Measurements from ENCODE around the gene PLEKHA4.
"Not testable (repeated sequence)": the region's sequence is repeated elsewhere in the genome, so short reads cannot be mapped to it uniquely, and the experiment has no call there.

Gene PLEKHA4

GRCh38 chr19:48806818-48807589, 61.4 kb downstream of the PLEKHA4 start:
- H3K9me3 Mint-ChIP-seq, result no peaks in the 10 kb centered on the region
- H3K36me3 Mint-ChIP-seq, result peaks cover 9% of the 10 kb centered on the region
- ATAC-seq, result peak; percentile 59
- no peak overlapping the region for H3K27ac Mint-ChIP-seq
- H3K4me3 Mint-ChIP-seq, result no peak overlapping the region
- peaks cover 34% of the 10 kb centered on the region for H3K4me1 Mint-ChIP-seq
- peak in 1 of 2 donors; percentile 64 for DNase-seq (ENCODE audit: low spot score in 2 of 2)

GRCh38 chr19:48806518-48806817, 61.9 kb downstream of the PLEKHA4 start:
- Mint-ChIP-seq H3K4me3 (no peak overlapping the region), H3K4me1 (peaks cover 33% of the 10 kb centered on the region), H3K27ac (peak overlapping the region; percentile 69), H3K36me3 (peaks cover 9% of the 10 kb centered on the region), H3K9me3 (no peaks in the 10 kb centered on the region)
- ATAC-seq (no peak), DNase-seq (ENCODE audit: low spot score in 2 of 2) (peak in 1 of 2 donors; percentile 25)

GRCh38 chr19:48805452-48805851, 63.0 kb downstream of the PLEKHA4 start:
- Mint-ChIP-seq H3K9me3 (no peaks in the 10 kb centered on the region), H3K4me3 (no peak overlapping the region), H3K36me3 (peaks cover 9% of the 10 kb centered on the region), H3K27ac (no peak overlapping the region), H3K4me1 (peaks cover 29% of the 10 kb centered on the region)
- no peak for ATAC-seq
- DNase-seq (ENCODE audit: low spot score in 2 of 2), result no peak

- Mint-ChIP-seq H3K4me1 (peaks cover 19% of the 10 kb centered on the region), H3K36me3 (peaks cover 14% of the 10 kb centered on the region), H3K9me3 (no peaks in the 10 kb centered on the region), H3K27ac (no peak overlapping the region), H3K4me3 (no peak overlapping the region)
- DNase-seq (ENCODE audit: low spot score in 2 of 2) (no peak), ATAC-seq (no peak)
Observed at GRCh38 chr19:48804496-48804895, 63.9 kb downstream of the PLEKHA4 start.

GRCh38 chr19:48802623-48803022, 65.8 kb downstream of the PLEKHA4 start:
- no peak for DNase-seq (ENCODE audit: low spot score in 2 of 2)
- Mint-ChIP-seq H3K27ac (no peak overlapping the region), H3K36me3 (peaks cover 5% of the 10 kb centered on the region), H3K9me3 (no peaks in the 10 kb centered on the region), H3K4me3 (no peak overlapping the region), H3K4me1 (peaks cover 6% of the 10 kb centered on the region)
- no peak for ATAC-seq

- peak overlapping the region; percentile 62 for H3K27ac Mint-ChIP-seq
- H3K36me3 Mint-ChIP-seq, result peaks cover 5% of the 10 kb centered on the region
- DNase-seq (ENCODE audit: low spot score in 2 of 2) (no peak), ATAC-seq (no peak)
- H3K4me1 Mint-ChIP-seq, result peaks cover 12% of the 10 kb centered on the region
- H3K4me3 Mint-ChIP-seq, result no peak overlapping the region
- no peaks in the 10 kb centered on the region for H3K9me3 Mint-ChIP-seq
Observed at GRCh38 chr19:48799358-48800300, 68.8 kb downstream of the PLEKHA4 start.

GRCh38 chr19:48798937-48799336, 69.5 kb downstream of the PLEKHA4 start:
- Mint-ChIP-seq H3K4me3 (no peak overlapping the region), H3K36me3 (peaks cover 5% of the 10 kb centered on the region), H3K4me1 (peaks cover 16% of the 10 kb centered on the region), H3K27ac (peak overlapping the region; percentile 62), H3K9me3 (no peaks in the 10 kb centered on the region)
- no peak for DNase-seq (ENCODE audit: low spot score in 2 of 2)
- no peak for ATAC-seq

GRCh38 chr19:48797103-48797502, 71.3 kb downstream of the PLEKHA4 start:
- no peak for DNase-seq (ENCODE audit: low spot score in 2 of 2)
- Mint-ChIP-seq H3K4me3 (no peak overlapping the region), H3K4me1 (peaks cover 16% of the 10 kb centered on the region), H3K36me3 (peaks cover 5% of the 10 kb centered on the region), H3K9me3 (no peaks in the 10 kb centered on the region), H3K27ac (peak overlapping the region; percentile 62)
- ATAC-seq, result no peak

- Mint-ChIP-seq H3K36me3 (peaks cover 5% of the 10 kb centered on the region), H3K27ac (peak overlapping the region; percentile 91), H3K4me3 (no peak overlapping the region), H3K4me1 (peaks cover 16% of the 10 kb centered on the region), H3K9me3 (no peaks in the 10 kb centered on the region)
- ATAC-seq, result no peak
- DNase-seq (ENCODE audit: low spot score in 2 of 2), result no peak
Observed at GRCh38 chr19:48796298-48797083, 71.9 kb downstream of the PLEKHA4 start.

- DNase-seq (ENCODE audit: low spot score in 2 of 2) (no peak), ATAC-seq (no peak)
- H3K4me1 Mint-ChIP-seq, result peaks cover 16% of the 10 kb centered on the region
- H3K36me3 Mint-ChIP-seq, result peaks cover 5% of the 10 kb centered on the region
- peak overlapping the region; percentile 91 for H3K27ac Mint-ChIP-seq
- no peaks in the 10 kb centered on the region for H3K9me3 Mint-ChIP-seq
- H3K4me3 Mint-ChIP-seq, result peak overlapping the region; percentile 76
Observed at GRCh38 chr19:48795685-48796070, 72.7 kb downstream of the PLEKHA4 start.

GRCh38 chr19:48795055-48795684, 73.2 kb downstream of the PLEKHA4 start:
- Mint-ChIP-seq H3K27ac (peak overlapping the region; percentile 91), H3K9me3 (no peaks in the 10 kb centered on the region), H3K4me1 (peaks cover 16% of the 10 kb centered on the region), H3K36me3 (peaks cover 3% of the 10 kb centered on the region), H3K4me3 (peak overlapping the region; percentile 76)
- ATAC-seq (peak; percentile 98), DNase-seq (ENCODE audit: low spot score in 2 of 2) (peak; percentile 79 to 91)

GRCh38 chr19:48794291-48794690, 74.1 kb downstream of the PLEKHA4 start:
- H3K27ac Mint-ChIP-seq, result peak overlapping the region; percentile 91
- H3K4me3 Mint-ChIP-seq, result peak overlapping the region; percentile 76

GRCh38 chr19:48793271-48793670, 75.1 kb downstream of the PLEKHA4 start:
- Mint-ChIP-seq H3K36me3 (no peaks in the 10 kb centered on the region), H3K4me3 (no peak overlapping the region), H3K9me3 (no peaks in the 10 kb centered on the region), H3K4me1 (peaks cover 16% of the 10 kb centered on the region), H3K27ac (no peak overlapping the region)
- DNase-seq (ENCODE audit: low spot score in 2 of 2) (no peak), ATAC-seq (no peak)

More at GRCh38 chr19:48794291-48794690, 74.1 kb downstream of the PLEKHA4 start:
- ATAC-seq (no peak), DNase-seq (ENCODE audit: low spot score in 2 of 2) (no peak)
- Mint-ChIP-seq H3K36me3 (no peaks in the 10 kb centered on the region), H3K4me1 (peaks cover 16% of the 10 kb centered on the region), H3K9me3 (no peaks in the 10 kb centered on the region)

GRCh38 chr19:48787331-48787730, 81.1 kb downstream of the PLEKHA4 start:
- not testable (repeated sequence) for H3K36me3 Mint-ChIP-seq, H3K4me3 Mint-ChIP-seq, ATAC-seq

More at GRCh38 chr19:48787331-48787730, 81.1 kb downstream of the PLEKHA4 start:
- DNase-seq (ENCODE audit: low spot score in 2 of 2); H3K27ac Mint-ChIP-seq; H3K4me1 Mint-ChIP-seq; H3K9me3 Mint-ChIP-seq: not testable (repeated sequence)

All from stimulated activated effector memory CD8-positive, alpha-beta T cell treated with anti-CD3 and anti-CD28 coated beads, Interleukin-12 subunit alpha, Interleukin-12 subunit beta, amount 100 ng/mL, for 72 hours (primary cell).